ENCODE measurements around the gene GOLGA8M.
"Not testable (repeated sequence)": the region's sequence is repeated elsewhere in the genome, so short reads cannot be mapped to it uniquely, and the experiment has no call there.

Gene GOLGA8M

DNA sequence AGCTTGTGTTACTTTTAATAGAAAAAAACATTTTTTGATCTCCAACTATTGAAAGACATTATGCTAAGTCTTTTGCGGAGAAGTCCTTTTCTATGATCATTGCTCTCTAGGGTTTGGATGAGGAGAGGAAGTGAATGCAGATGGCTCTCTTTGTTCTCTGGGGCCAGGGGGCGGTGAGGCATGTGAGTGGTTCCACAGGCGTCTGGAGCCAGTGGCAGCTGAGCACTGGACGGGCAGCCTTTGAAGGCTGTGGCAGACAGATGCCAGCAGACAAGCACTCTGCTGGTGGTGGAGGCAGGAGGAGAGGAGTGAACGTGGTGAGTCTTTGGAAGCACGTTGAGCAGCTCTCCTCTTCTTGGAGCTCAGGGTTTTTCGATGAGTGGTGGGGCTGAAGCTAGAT, 51.5 kb downstream of the GOLGA8M start:
- DNase-seq: not testable (repeated sequence)

DNA sequence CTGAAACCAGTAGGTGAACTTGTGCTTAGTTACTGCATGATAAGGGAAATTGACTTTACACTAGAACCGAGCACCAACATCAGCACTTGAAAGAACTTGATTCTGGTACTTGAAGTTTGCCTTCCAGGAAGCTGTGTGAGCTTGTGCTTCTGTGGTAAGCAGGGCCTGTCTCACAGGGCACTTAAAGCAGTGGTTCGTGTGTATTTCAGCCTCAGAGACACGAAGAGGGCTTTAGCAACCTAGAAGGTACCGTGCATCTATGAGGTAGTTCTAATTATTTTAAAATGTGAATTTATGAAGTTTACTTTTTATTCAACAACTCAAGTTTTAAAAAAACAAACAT, 56.2 kb downstream of the GOLGA8M start:
- not testable (repeated sequence) for DNase-seq

DNA sequence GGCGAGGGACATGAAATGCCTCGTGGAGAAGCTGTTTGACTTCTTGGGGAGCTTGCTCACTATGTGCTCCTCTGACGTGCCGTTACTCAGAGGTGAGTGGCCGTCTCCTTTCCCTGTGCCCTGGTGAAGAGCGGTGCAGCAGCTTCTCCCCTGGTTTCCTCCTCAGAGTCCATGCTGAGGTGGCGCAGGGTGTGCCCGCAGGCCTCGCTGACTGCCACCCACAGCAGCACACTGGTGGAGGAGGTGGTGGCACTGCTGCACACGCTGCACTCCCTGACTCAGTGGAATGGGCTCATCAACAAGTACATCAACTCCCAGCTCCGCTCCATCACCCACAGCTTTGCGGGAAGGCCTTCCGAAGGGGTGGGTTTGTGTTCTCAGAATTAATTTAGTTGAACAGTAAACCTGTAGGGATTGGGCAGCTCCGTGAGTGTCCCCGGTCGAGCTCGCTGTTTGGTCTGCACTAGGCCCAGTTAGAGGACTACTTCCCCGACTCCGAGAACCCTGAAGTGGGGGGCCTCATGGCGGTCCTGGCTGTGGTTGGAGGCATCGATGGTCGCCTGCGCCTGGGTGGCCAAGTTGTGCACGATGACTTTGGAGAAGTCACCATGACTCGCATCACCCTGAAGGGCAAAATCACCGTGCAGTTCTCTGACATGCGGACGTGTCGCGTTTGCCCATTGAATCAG, 56.7 kb downstream of the GOLGA8M start:
- not testable (repeated sequence) for DNase-seq

DNA sequence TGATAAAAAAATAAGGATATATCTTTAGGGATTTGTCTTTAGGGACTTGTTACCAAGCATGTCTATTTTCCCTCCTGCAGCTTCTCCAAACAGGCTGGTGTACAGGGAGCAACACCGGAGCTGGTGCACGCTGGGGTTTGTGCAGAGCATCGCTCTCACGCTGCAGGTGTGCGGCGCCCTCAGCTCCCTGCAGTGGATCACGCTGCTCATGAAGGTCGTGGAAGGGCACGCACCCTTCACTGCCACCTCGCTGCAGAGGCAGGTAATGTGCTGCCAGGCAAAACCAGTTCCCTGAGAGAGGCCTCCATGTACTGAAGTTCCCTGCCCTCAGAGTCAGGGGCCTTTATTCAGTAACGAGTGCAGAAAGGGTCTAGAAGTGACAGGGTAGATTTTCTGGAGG, 58.0 kb downstream of the GOLGA8M start:
- not testable (repeated sequence) for DNase-seq

DNA sequence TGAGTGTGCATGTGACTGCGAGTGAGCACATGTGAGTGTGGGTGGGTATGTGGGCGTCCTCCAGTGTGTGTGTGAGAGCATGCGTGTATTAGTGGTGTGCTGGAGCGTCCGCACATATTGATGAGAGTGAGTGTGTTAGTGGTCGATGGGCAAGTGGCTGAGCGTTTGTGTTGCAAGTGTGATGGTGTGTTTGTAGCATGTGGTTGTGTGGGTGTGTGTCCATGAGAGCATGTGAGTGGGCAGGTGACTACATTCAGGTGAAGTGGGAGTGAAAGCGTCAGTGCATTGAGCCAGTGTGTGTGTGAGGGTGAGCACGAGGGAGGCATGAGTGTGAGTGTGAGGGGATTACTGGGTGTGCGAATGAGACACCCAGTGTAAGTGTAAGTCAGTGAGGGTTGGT, 59.7 kb downstream of the GOLGA8M start:
- DNase-seq: not testable (repeated sequence)
